ENCODE data around the gene ZNF71. TPM values are rescaled to one million over a fixed set of nuclear protein-coding genes. Genes with fewer than 3 reads are reported as not detected.

Gene ZNF71
- 5.5 and 5.9 TPM in 2 replicates for total RNA-seq

GRCh38 chr19:56594783-56595547 is at the start of gene ZNF71:
Gene ZNF71, plus strand, starts transcription at chr19:56595302. Its CDS starts 6,257 bp downstream, at chr19:56601559.

GRCh38 chr19:56567274-56568120 is 27.6 kb upstream of the ZNF71 start, which contains the start of gene ZNF470:
Gene ZNF470, plus strand, starts transcription at chr19:56567468. Its CDS starts 2,844 bp downstream, at chr19:56570312.

GRCh38 chr19:56642711-56643459 is 47.8 kb downstream of the ZNF71 start, which contains the start of gene SMIM17:
Gene SMIM17, plus strand, starts transcription at chr19:56643159. Its CDS starts 2,509 bp downstream, at chr19:56645668.

GRCh38 chr19:56671613-56671994 is 76.5 kb downstream of the ZNF71 start, which contains the start of gene ZNF835:
Gene ZNF835, minus strand, starts transcription at chr19:56671757. Its CDS starts 6,559 bp downstream, at chr19:56665198.

Other genes starting within 250 kb of the ZNF71 start
- gene ZNF582, start 201.8 kb upstream of the ZNF71 start, total RNA-seq, result 1.4 and 2.2 TPM in 2 replicates
- 3.3 and 4.3 TPM in 2 replicates for gene ZNF583, start 191.0 kb upstream of the ZNF71 start, total RNA-seq
- gene ZNF667, start 118.0 kb upstream of the ZNF71 start, total RNA-seq, result 0.98 and 3.3 TPM in 2 replicates
- gene ZNF471, start 87.4 kb upstream of the ZNF71 start, total RNA-seq, result 1.8 and 2.2 TPM in 2 replicates
- gene ZFP28, start 56.4 kb upstream of the ZNF71 start, total RNA-seq, result 5.1 and 7.0 TPM in 2 replicates
- 4.0 and 4.1 TPM in 2 replicates for gene ZNF470, start 27.8 kb upstream of the ZNF71 start, total RNA-seq
- 0.39 TPM in 1 of 2 replicates, not detected in the other for gene SMIM17, start 47.9 kb downstream of the ZNF71 start, total RNA-seq
- 0.20 and 1.8 TPM in 2 replicates for gene ZNF835, start 76.5 kb downstream of the ZNF71 start, total RNA-seq
- 0.39 and 1.8 TPM in 2 replicates for gene PEG3, start 245.4 kb downstream of the ZNF71 start, total RNA-seq
- gene ZIM2, start 245.4 kb downstream of the ZNF71 start, total RNA-seq, result not detected in 2 replicates